Smooth muscle cell (in vitro differentiated cells): Measurements from ENCODE around the gene ARHGAP6. TPM values are rescaled to one million over a fixed set of nuclear protein-coding genes. Genes with fewer than 3 reads are reported as not detected.
A peak's percentile ranks its signal among the peaks of the same experiment; 100 is the strongest.

Source experiments
- DNase-seq: peaks from one replicate; lab custom pipeline; 2025; ENCODE audit not compliant: unreplicated experiment; lab: John Stamatoyannopoulos, UW
- H2AFZ ChIP-seq: fragments of 200-600 bp; sonication (generic); 2 replicates; pipeline ENCODE4 v1.6.0; 2016; ENCODE audit warnings: antibody characterized with exemption, low read depth, mild to moderate bottlenecking
- H3F3A ChIP-seq: fragments of 200-600 bp; sonication (generic); 2 replicates; pipeline ENCODE4 v1.6.0; 2017; ENCODE audit warnings: antibody characterized with exemption, low read depth
- H3K27ac ChIP-seq: fragments of 200-600 bp; sonication (generic); 2 replicates; pipeline ENCODE4 v1.5.1; 2016; ENCODE audit warnings: low read depth, mild to moderate bottlenecking
- H3K27me3 ChIP-seq: fragments of 200-600 bp; sonication (generic); 2 replicates; pipeline ENCODE4 v1.6.1; 2016; ENCODE audit warnings: low read depth, mild to moderate bottlenecking
- H3K36me3 ChIP-seq: fragments of 200-600 bp; sonication (generic); 2 replicates; pipeline ENCODE4 v1.5.1; 2016; ENCODE audit warnings: low read depth
- H3K4me1 ChIP-seq: fragments of 200-600 bp; sonication (generic); 2 replicates; pipeline ENCODE4 v1.5.1; 2016; ENCODE audit warnings: low read depth
- H3K4me2 ChIP-seq: fragments of 200-600 bp; sonication (generic); 2 replicates; pipeline ENCODE4 v1.6.0; 2016; ENCODE audit warnings: mild to moderate bottlenecking
- H3K4me3 ChIP-seq: fragments of 200-600 bp; sonication (generic); 2 replicates; pipeline ENCODE4 v1.5.1; 2016; ENCODE audit warnings: mild to moderate bottlenecking
- H3K79me2 ChIP-seq: fragments of 200-600 bp; sonication (generic); 2 replicates; pipeline ENCODE4 v1.6.0; 2016; ENCODE audit warnings: low read depth, mild to moderate bottlenecking
- H3K9ac ChIP-seq: fragments of 200-600 bp; sonication (generic); 2 replicates; pipeline ENCODE4 v1.6.0; 2016; ENCODE audit warnings: low read depth
- H3K9me3 ChIP-seq: fragments of 200-600 bp; sonication (generic); replicated peaks from 2 replicates; pipeline ENCODE4 v1.5.1; 2016; ENCODE audit warnings: low read depth
- H4K20me1 ChIP-seq: fragments of 200-600 bp; sonication (generic); 2 replicates; pipeline ENCODE4 v1.6.0; 2016; ENCODE audit warnings: low read depth
- WGBS: methylation state at CpG from one replicate; pipeline ENCODE4 v1.1.7; 2016; ENCODE audit warnings: low lambda C conversion rate; 5-methylcytosine and 5-hydroxymethylcytosine counted together
- polyA plus RNA-seq: library from polyadenylated mRNA; unstranded; fragments of >200 nt; fragmentation: Nextera tagmentation; extraction: Ambion mirVana; gene quantifications from 2 replicates; pipeline ENCODE4 v1.2.1, GENCODE V29; 2016
- total RNA-seq: library from RNA; depleted of rRNA; stranded (reverse); fragments of >200 nt; gene quantifications from 2 replicates; pipeline ENCODE4 v1.2.3, GENCODE V29; 2014
- TF ChIP-seq, protein P1 (sequence below): fragments of 200-600 bp; sonication (generic); IDR thresholded peaks from 2 replicates; pipeline ENCODE4 v1.5.1; 2017; ENCODE audit warnings: borderline replicate concordance, mild to moderate bottlenecking, antibody characterized with exemption; ENCODE audit not compliant: insufficient read depth, poor library complexity, severe bottlenecking

Gene ARHGAP6
- total and polyA plus RNA-seq, 2 experiments from 2014 or later = 0.55 to 0.90 TPM

DNA sequence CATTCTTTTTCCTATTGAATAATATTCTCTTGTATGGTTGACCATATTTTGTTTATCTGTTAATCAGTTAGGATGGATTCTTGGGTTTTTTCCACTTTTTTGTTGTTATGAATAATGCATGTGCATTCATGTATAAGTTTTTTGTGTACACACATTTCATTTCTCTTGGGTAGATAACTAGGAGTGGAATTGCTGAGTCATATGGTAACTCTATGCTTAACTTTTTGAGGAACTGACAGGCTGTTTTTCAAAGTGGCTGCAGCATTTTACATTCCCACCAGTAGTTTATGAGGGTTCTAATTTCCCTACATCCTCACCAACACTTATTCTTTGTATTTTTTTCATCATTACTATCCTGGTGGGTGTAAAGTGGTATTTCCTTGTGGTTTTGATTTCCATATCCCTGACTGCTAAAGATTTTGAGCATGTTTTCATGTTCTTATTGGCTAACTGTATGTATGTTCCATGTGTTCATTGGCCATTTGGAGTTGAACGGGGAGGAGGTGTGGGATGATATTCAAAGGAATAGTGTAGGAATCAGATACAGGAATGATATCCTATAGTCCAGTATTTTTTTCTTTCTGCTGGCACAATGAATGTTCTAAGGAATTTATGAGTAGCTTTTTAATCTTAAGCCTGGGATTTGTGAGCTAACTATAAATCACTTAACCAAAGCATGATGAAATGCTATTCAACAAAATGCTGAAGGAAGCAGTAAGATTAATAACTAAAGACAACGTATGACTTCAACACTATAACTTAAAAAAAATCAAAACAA lies 258.2 kb downstream of the ARHGAP6 start:
- Histone ChIP-seq H3K27ac (peak overlapping the region; percentile 29), H2AFZ (no peak overlapping the region), H3K4me3 (no peak overlapping the region), H4K20me1 (no peaks in the 10 kb centered on the region), H3K4me2 (peak overlapping the region; percentile 42), H3K27me3 (no peaks in the 10 kb centered on the region), H3F3A (no peaks in the 10 kb centered on the region), H3K9ac (no peak overlapping the region), H3K36me3 (no peaks in the 10 kb centered on the region), H3K4me1 (no peaks in the 10 kb centered on the region), H3K79me2 (no peaks in the 10 kb centered on the region), H3K9me3 (peaks cover 4% of the 10 kb centered on the region)
- no peak for DNase-seq
- WGBS = 42% methylated on average over 2 of the region's 2 CpGs
- TF ChIP-seq, protein P1, sequence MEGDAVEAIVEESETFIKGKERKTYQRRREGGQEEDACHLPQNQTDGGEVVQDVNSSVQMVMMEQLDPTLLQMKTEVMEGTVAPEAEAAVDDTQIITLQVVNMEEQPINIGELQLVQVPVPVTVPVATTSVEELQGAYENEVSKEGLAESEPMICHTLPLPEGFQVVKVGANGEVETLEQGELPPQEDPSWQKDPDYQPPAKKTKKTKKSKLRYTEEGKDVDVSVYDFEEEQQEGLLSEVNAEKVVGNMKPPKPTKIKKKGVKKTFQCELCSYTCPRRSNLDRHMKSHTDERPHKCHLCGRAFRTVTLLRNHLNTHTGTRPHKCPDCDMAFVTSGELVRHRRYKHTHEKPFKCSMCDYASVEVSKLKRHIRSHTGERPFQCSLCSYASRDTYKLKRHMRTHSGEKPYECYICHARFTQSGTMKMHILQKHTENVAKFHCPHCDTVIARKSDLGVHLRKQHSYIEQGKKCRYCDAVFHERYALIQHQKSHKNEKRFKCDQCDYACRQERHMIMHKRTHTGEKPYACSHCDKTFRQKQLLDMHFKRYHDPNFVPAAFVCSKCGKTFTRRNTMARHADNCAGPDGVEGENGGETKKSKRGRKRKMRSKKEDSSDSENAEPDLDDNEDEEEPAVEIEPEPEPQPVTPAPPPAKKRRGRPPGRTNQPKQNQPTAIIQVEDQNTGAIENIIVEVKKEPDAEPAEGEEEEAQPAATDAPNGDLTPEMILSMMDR = no peak

DNA sequence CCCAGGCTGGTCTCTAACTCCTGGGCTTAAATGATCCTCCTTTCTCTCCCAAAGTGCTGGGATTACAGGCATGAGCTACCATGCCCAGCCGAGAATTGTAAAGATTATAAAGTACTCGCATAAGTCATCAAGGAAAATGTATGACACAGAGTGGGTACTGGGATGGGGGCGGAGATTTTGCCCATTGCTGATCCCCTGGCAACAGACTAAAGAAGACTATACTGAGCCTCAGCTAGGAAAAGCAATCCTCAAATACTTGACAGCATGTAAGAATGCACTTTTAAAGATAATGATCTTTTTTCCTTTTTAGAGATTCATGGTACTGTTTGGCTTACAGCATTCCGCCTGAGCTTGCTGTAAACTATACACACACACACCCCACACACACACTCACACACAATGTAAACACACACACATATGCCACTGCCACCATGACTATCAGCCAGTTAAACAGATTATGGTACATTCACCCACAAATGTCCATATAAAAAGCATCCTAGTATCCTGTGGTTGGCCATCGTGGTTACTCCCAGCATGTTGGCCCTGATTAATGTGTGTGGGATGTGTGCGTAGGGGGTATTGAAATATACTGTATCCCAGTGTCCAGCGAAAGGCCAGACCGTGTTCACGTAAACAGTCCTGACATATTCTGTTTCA lies 259.5 kb downstream of the ARHGAP6 start:
- Histone ChIP-seq H2AFZ (no peak overlapping the region), H3F3A (no peaks in the 10 kb centered on the region), H4K20me1 (no peaks in the 10 kb centered on the region), H3K27me3 (no peaks in the 10 kb centered on the region), H3K9ac (no peak overlapping the region), H3K79me2 (no peaks in the 10 kb centered on the region), H3K4me1 (no peaks in the 10 kb centered on the region), H3K36me3 (no peaks in the 10 kb centered on the region), H3K4me2 (peak overlapping the region; percentile 42), H3K4me3 (no peak overlapping the region), H3K9me3 (peaks cover 4% of the 10 kb centered on the region), H3K27ac (peak overlapping the region; percentile 29)
- WGBS = 53% methylated on average over 9 of the region's 9 CpGs
- no peak for DNase-seq
- TF ChIP-seq, protein P1 = no peak

DNA sequence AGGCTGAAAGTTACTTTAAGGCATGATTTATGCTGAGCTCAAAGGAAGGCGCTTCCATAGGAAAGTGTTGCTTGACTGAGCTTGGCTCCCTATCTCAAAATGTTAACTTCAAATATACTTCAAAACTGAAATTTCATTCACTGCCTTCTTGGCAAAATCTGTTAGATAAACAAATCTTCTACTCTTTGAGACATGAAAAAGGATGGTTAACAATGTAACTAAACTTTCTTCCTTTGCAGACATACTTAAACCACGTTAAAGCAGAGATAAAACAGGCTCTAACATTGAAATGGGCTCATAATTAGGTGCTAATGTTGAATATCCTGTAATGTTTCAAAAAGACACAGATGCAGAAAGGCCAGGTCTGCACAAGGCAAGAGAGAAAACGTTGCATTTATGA lies 262.1 kb downstream of the ARHGAP6 start:
- WGBS = 49% methylated on average over 3 of the region's 3 CpGs
- H4K20me1 ChIP-seq = no peaks in the 10 kb centered on the region
- no peak overlapping the region for H2AFZ ChIP-seq
- no peak overlapping the region for H3K4me2 ChIP-seq
- no peaks in the 10 kb centered on the region for H3K79me2 ChIP-seq
- no peaks in the 10 kb centered on the region for H3K4me1 ChIP-seq
- no peak overlapping the region for H3K4me3 ChIP-seq
- H3F3A ChIP-seq = no peaks in the 10 kb centered on the region
- TF ChIP-seq, protein P1 = no peak
- no peaks in the 10 kb centered on the region for H3K36me3 ChIP-seq
- H3K9ac ChIP-seq = no peak overlapping the region
- no peaks in the 10 kb centered on the region for H3K27me3 ChIP-seq
- no peaks in the 10 kb centered on the region for H3K9me3 ChIP-seq
- no peak overlapping the region for H3K27ac ChIP-seq
- DNase-seq = no peak

- Histone ChIP-seq H3K79me2 (no peaks in the 10 kb centered on the region), H3K36me3 (no peaks in the 10 kb centered on the region), H3K9me3 (no peaks in the 10 kb centered on the region), H3K4me3 (no peak overlapping the region), H3K27ac (no peak overlapping the region), H3K4me2 (no peak overlapping the region), H2AFZ (no peak overlapping the region), H3K27me3 (no peaks in the 10 kb centered on the region), H4K20me1 (no peaks in the 10 kb centered on the region), H3K9ac (no peak overlapping the region), H3K4me1 (no peaks in the 10 kb centered on the region), H3F3A (no peaks in the 10 kb centered on the region)
- no peak for DNase-seq
- TF ChIP-seq, protein P1 = no peak
- 73% methylated on average over 2 of the region's 2 CpGs for WGBS
Measured at GRCh38 chrX:11401966-11402365, 263.8 kb downstream of the ARHGAP6 start.
